Activated CD4-positive, CD25-positive, alpha-beta regulatory T cell treated with anti-CD3 and anti-CD28 coated beads, Interleukin-2, amount 50 U/mL, for 16 hours (primary cell): ENCODE data around the gene PYCR2.

Experiments
- DNase-seq: peaks from one replicate; pipeline ENCODE4 v3.0.0-alpha.2; 2020; ENCODE audit warnings: low read depth, low spot score

The PYCR2 gene

GRCh38 chr1:225919906-225920305, 4.1 kb downstream of the PYCR2 start:
- DNase-seq, result no peak

- DNase-seq, result no peak
Measured at GRCh38 chr1:225918280-225918679, 5.8 kb downstream of the PYCR2 start.

DNA sequence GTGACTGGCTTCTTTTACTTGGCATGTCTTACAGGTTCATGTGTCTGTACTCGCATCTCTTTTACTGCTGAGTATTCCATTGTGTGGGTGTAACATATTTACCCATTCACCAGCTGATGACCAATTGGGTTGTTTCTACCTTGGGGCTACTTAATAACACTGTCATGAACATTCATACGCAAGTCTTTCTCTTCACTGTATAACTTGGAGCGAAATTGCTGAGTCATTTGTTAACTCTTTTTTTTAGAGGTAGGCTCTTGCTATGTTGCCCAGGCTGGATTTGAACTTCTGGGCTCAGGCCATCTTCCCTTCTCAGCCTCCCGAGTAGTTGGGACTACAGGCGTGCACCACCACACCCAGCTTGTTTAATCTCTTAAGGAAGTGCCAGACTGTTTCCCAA, 6.5 kb downstream of the PYCR2 start:
- DNase-seq, result no peak

GRCh38 chr1:225917101-225917500, 6.9 kb downstream of the PYCR2 start:
- DNase-seq, result no peak

DNA sequence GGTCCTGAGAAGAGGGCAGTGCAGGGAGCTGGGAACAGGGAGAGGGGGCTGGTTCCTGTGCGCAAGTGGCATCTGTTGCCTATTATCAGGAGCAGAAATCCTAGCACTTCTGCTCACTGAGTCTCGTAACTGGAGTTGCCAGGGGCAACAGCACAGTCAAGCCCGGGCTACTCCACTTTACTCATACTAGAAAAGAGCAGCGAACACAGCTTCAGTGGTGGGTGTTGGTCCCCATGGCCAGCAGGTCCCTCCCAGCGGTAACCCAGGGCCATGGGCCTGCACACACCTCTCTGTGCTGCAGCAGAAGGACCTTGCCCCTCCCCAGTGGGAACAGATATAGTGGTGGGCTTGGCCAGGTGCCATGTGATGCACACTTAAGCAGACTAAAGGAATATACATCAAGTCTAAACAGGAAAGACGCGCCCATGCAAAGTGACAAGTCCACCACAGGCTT, 8.5 kb downstream of the PYCR2 start:
- no peak for DNase-seq

DNA sequence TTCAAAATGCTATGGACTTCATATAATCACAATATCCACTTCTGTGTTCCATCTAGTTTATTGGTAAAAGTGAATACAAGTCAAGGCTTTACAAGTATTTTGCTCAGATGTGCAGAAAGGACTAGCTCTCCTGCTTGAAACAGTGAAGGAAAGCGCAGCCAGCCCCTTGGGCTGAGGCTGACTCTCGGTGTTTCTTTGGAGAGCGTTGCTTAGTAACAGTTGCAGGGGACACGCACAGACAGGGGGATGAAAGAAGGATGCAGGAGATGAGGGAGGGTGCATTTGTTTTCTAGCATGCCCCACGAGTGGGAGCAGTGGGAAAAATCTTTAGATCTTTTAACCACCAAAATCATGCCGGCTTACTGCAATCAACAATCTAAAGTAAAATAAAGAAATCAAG, 9.1 kb downstream of the PYCR2 start:
- no peak for DNase-seq

GRCh38 chr1:225914391-225914790, 9.7 kb downstream of the PYCR2 start:
- no peak for DNase-seq

DNA sequence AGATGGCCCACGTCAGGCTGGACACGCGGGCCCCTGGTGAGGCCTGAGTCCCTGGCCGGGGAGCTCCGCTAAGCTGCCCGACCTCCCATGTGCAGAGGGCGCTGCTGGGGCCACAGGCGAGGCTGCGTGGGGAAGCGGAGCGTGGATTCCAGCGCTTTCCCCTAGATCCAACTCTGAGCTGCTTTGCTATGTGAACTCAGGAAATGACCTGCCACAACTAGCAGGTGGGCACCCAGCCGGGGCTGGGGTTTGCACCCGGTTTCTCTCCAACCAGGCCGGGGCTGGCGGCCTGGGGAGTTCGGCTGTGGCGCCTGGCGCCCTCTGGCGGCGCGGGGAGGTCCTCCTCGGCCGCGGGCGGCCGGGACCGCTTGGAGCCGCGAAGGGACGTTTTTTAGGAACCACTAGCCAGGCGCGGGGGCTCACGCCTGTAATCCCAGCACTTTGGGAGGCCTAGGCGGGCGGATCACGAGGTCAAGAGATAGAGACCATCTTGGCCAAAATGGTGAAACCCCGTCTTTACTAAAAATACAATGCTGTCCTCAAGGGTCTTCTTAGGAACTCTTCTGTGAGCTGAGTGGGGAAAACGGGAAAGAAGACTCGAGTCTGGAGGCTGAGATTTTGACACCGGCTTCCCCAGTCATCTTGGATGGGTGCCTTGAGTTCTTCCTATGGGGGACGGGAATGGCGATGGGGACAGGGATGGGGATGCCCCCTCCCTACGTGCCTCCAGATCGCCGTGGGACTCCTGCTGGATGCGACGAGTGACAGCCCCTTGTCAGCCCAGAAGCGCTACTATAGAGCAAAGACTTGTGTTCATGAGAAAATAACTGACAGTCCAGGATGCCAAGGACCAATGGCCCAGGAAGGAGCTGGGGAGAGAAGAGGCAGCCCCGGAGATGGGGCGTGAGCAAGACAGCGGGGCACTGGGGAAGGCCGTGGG, 12.6 kb downstream of the PYCR2 start:
- DNase-seq, result peak; percentile 39

- DNase-seq, result no peak
Measured at GRCh38 chr1:225909477-225909876, 14.6 kb downstream of the PYCR2 start.

- no peak for DNase-seq
Measured at GRCh38 chr1:225908773-225909172, 15.3 kb downstream of the PYCR2 start.

DNA sequence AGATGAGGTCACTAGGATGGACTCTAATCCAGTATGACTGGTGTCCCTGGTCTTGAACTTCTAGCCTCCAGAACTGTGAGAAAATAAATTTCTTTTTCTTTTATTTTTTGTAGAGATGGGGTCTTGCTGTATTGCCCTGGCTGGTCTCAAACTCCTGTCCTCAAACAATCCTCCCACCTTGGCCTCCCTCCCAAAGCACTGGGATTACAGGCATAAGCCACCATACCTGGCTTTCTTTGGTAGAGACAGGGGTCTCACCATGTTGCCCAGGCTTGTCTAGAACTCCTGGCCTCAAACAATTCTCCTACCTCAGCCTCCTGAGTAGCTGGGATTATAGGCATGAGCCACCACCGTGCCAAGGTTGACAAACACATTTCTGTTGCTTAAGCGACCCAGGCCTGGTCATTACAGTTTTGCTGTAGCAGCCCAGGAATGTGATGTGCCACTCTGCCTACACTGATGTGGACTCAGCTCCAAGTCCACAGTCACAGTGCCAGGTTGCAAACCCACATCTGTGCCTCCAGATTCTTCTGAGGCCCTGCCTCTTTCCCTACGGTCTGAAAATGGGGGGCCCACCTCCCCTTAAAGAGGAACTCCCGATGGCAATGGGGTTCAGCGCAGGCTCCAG, 15.9 kb downstream of the PYCR2 start:
- DNase-seq, result no peak

GRCh38 chr1:225907341-225907740, 16.7 kb downstream of the PYCR2 start:
- DNase-seq, result no peak

DNA sequence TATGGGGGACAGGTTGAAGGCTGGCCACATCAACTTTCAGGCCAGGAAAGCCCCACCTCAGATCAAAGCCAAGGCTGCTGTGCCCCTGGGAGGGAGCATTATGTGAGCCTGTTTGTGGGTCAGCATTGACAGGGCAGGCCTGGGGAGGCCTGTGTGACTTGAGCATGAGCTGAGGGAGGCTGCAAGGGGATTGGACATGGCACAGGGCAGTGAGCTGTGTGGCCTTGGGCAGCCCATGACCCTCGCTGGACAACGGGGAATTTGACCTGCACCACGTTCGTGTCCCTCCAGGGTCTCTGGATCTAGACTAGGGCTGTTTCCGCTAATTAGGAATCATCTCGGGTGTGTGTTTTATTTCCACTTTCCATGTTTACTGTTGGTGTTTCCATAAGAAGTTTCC, 17.6 kb downstream of the PYCR2 start:
- DNase-seq, result no peak

DNA sequence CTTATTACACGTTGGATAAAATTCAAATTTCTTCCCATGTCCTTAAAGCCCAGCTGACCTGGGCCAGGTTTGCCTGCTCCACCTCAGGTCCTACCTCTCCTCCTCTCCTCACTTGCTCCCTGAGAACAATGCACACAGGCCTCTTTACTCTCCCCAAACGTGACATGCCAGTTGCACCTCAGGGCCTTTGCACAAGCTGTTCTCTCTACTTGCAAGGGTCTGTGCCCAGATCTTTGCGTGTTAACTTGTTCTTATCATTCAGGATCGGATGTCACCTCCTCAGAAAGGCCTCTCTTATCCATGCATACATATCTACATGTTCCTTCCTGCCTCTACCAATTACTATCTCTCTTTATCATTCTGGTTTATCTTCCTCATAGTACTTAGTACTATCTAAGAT, 20.4 kb downstream of the PYCR2 start:
- DNase-seq, result no peak

- no peak for DNase-seq
Measured at GRCh38 chr1:225899044-225899925, 24.8 kb downstream of the PYCR2 start.

DNA sequence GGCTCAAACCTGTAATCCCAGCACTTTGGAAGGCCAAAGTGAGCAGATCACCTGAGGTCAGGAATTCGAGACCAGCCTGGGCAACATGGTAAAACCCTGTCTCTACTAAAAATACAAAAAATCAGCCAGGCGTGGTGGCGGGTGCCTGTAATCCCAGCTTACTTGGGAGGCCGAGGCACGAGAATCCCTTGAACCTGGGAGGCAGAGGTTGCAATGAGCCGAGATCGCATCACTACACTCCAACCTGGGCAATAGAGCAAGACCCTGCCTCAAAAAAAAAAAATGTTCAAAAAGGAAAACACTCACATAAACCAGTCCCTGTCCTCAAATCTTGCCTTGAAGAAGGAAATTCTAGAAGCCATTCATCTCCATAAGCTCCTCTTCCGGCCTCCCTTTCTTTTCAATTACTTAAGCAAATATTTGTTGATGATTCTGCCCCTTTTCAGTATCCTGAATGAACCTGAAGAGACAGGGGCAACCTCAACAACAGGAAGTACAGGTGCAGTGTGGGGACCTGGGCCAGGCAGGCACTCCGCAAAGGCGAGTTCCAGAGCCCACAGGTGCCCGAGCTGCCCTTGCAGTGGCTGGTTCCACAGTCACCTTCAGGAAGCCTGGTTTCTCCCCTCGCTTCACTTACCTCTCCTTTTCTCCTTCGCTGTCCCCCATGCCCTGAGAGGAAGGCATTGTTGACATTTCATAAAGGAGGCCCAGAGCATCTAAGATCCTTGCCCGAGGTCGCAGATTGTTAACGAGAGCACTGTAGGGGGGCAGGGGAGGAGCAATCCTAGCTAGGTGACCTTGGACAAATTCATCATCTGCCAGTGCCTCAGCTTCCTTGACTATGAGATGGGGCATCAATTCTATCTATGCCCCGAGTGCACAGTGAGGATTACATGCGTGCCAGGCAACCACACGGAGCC, 26.2 kb downstream of the PYCR2 start:
- DNase-seq, result peak; percentile 11

GRCh38 chr1:225896937-225897549, 27.0 kb downstream of the PYCR2 start:
- peak; percentile 72 for DNase-seq

- DNase-seq, result no peak
Measured at GRCh38 chr1:225896494-225896893, 27.6 kb downstream of the PYCR2 start.

DNA sequence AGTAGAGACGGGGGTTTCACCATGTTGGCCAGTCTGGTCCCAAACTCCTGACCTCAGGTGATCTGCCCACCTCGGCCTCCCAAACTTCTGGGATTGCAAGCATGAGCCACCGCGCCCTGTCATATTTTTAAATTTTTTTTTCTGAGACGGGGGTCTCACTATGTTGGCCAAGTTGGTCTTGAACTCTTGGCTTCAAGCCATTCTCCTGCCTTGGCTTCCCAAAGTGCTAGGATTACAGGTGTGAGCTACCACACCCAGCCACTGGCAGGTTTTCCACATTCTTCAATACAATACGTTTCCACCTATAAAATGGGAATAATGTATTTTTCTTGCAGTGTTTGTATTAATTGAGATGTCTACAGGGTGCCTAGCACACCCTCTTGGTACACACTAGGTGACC, 31.7 kb downstream of the PYCR2 start:
- no peak for DNase-seq

- no peak for DNase-seq
Measured at GRCh38 chr1:225891229-225891972, 32.6 kb downstream of the PYCR2 start.
